Endothelial cell (in vitro differentiated cells): ENCODE data around the gene HEPHL1. TPM values are rescaled to one million over a fixed set of nuclear protein-coding genes. Genes with fewer than 3 reads are reported as not detected.

ENCODE experiments used
- DNase-seq: peaks from one replicate; pipeline ENCODE4 v3.0.0; 2021; ENCODE audit warnings: low spot score
- H3K27ac Mint-ChIP-seq: one replicate; pipeline ENCODE4 v1.8.0; 2021; ENCODE audit warnings: mixed read lengths, inconsistent platforms; ENCODE audit not compliant: unreplicated experiment
- H3K27me3 Mint-ChIP-seq: one replicate; pipeline ENCODE4 v1.8.0; 2021; ENCODE audit warnings: mild to moderate bottlenecking, moderate library complexity, mixed read lengths, inconsistent platforms; ENCODE audit not compliant: unreplicated experiment
- H3K36me3 Mint-ChIP-seq: one replicate; pipeline ENCODE4 v1.8.0; 2021; ENCODE audit warnings: mild to moderate bottlenecking, low read depth, mixed read lengths, inconsistent platforms; ENCODE audit not compliant: unreplicated experiment
- H3K4me1 Mint-ChIP-seq: one replicate; pipeline ENCODE4 v1.8.0; 2021; ENCODE audit warnings: mild to moderate bottlenecking, mixed read lengths, inconsistent platforms; ENCODE audit not compliant: unreplicated experiment
- H3K4me3 Mint-ChIP-seq: one replicate; pipeline ENCODE4 v1.8.0; 2021; ENCODE audit warnings: mild to moderate bottlenecking, mixed read lengths, inconsistent platforms; ENCODE audit not compliant: unreplicated experiment
- H3K9me3 Mint-ChIP-seq: one replicate; pipeline ENCODE4 v1.8.0; 2021; ENCODE audit warnings: mixed read lengths, inconsistent platforms; ENCODE audit not compliant: unreplicated experiment
- total RNA-seq: library from RNA; stranded (reverse); fragmentation: NEBNext Ultra II Directional; extraction: Animal tissue kit (Norgen Biotek cat#: 25700); gene quantifications from one replicate; pipeline ENCODE4 v1.2.1, GENCODE V29; 2021; ENCODE audit not compliant: unreplicated experiment
- TF ChIP-seq, protein P1 (sequence below): fragments of 200-600 bp; sonication (generic); IDR thresholded peaks from one replicate; pipeline ENCODE4 v1.5.0; 2021; ENCODE audit warnings: antibody characterized with exemption; ENCODE audit not compliant: unreplicated experiment

The HEPHL1 gene
- total RNA-seq, 1 donor from 2014 or later = not detected

DNA sequence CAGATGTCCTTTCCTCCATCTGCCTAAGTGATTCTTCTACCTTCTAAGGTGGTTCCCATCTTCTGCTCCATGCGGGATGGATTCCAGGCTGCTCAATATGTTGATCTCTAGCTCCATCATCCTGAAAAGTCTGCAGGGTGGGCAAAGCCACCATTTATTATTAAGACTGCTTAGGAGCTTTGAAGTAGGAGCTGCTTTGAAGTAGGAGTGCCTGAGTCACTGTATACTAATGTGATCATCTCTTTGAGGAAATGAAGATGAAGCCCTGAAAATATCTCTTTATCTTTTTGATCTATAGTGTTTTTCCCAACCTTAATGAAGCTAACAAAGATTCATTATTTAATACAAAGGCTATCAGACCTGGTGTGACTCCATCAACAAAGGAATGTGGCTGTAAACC lies 13.1 kb downstream of the HEPHL1 start:
- Mint-ChIP-seq H3K27ac (no peak overlapping the region), H3K9me3 (peaks cover 5% of the 10 kb centered on the region)

DNA sequence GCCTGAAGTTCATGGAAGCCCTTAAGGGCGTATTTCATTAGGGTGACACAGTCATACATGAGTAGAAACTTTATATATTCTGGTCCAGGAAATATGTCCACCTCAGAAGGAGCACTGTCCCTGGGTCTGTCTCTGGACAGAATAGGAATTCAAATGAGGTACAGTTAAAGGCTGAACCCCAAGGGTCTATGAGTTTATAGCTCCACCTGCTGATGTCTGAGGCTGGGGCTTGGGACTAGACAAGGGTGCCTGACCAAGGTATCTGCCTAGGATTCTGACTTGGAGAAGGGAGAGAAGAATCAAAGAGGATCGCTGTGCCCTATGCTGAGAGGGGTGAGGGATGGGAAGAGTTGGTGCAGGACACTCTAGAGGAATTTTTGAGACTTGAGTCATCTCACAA lies 14.9 kb downstream of the HEPHL1 start:
- TF ChIP-seq, protein P1, sequence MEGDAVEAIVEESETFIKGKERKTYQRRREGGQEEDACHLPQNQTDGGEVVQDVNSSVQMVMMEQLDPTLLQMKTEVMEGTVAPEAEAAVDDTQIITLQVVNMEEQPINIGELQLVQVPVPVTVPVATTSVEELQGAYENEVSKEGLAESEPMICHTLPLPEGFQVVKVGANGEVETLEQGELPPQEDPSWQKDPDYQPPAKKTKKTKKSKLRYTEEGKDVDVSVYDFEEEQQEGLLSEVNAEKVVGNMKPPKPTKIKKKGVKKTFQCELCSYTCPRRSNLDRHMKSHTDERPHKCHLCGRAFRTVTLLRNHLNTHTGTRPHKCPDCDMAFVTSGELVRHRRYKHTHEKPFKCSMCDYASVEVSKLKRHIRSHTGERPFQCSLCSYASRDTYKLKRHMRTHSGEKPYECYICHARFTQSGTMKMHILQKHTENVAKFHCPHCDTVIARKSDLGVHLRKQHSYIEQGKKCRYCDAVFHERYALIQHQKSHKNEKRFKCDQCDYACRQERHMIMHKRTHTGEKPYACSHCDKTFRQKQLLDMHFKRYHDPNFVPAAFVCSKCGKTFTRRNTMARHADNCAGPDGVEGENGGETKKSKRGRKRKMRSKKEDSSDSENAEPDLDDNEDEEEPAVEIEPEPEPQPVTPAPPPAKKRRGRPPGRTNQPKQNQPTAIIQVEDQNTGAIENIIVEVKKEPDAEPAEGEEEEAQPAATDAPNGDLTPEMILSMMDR = no peak

More for the DNA sequence above, 13.1 kb downstream of the HEPHL1 start:
- no peak for DNase-seq
- Mint-ChIP-seq H3K27me3 (peaks cover 5% of the 10 kb centered on the region), H3K4me3 (no peak overlapping the region), H3K36me3 (peaks cover 5% of the 10 kb centered on the region), H3K4me1 (peaks cover 17% of the 10 kb centered on the region)
- TF ChIP-seq, protein P1 = no peak

DNA sequence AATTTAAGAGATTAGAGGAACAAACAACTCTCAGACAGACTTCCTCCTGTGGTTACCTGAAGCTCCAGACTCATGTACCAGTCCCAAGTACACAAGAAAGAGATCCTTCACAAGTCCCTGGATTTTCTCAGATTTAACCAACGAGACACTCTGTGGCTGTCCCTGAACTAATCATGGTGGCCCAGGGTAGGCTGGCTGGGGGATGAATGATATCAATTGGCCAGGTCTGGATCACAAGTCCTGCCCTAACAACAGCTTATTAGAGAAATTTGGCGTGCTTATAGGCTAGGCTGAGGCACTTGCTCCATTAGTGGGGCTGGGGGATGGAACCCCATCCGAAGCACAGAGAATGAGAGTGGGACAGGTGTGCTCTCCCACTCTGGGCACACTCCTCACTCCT lies 22.1 kb downstream of the HEPHL1 start:
- Mint-ChIP-seq H3K4me3 (no peak overlapping the region), H3K4me1 (peaks cover 17% of the 10 kb centered on the region), H3K36me3 (no peaks in the 10 kb centered on the region), H3K27ac (no peak overlapping the region), H3K9me3 (no peaks in the 10 kb centered on the region), H3K27me3 (no peaks in the 10 kb centered on the region)
- TF ChIP-seq, protein P1 = no peak
- no peak for DNase-seq

More for the DNA sequence above, 14.9 kb downstream of the HEPHL1 start:
- peaks cover 5% of the 10 kb centered on the region for H3K27me3 Mint-ChIP-seq
- H3K4me3 Mint-ChIP-seq = no peak overlapping the region
- no peak for DNase-seq
- H3K4me1 Mint-ChIP-seq = peaks cover 17% of the 10 kb centered on the region
- H3K27ac Mint-ChIP-seq = no peak overlapping the region
- peaks cover 5% of the 10 kb centered on the region for H3K9me3 Mint-ChIP-seq
- peaks cover 5% of the 10 kb centered on the region for H3K36me3 Mint-ChIP-seq

DNA sequence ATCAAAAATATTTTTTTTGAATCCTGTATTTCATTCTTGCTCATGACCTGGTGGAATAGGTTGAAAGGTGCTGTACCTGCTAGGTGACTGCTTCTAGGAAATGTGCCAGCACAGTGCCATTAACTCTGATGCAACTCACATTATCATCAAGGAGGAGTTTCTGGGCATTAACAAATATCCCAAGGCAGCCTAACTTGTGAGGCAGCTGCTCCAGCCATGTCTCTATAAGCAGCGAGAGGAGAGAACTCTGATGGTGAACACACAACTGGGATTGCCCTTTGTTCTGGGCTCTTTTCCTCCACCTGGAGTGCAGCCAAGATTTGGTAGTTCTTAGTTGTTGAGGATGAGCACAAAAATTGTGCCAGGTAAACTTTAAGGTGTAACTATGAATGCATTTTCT lies 25.6 kb downstream of the HEPHL1 start:
- Mint-ChIP-seq H3K36me3 (no peaks in the 10 kb centered on the region), H3K27me3 (no peaks in the 10 kb centered on the region), H3K27ac (no peak overlapping the region), H3K4me3 (no peak overlapping the region), H3K4me1 (peaks cover 17% of the 10 kb centered on the region), H3K9me3 (no peaks in the 10 kb centered on the region)
- DNase-seq = no peak
- TF ChIP-seq, protein P1 = no peak

DNA sequence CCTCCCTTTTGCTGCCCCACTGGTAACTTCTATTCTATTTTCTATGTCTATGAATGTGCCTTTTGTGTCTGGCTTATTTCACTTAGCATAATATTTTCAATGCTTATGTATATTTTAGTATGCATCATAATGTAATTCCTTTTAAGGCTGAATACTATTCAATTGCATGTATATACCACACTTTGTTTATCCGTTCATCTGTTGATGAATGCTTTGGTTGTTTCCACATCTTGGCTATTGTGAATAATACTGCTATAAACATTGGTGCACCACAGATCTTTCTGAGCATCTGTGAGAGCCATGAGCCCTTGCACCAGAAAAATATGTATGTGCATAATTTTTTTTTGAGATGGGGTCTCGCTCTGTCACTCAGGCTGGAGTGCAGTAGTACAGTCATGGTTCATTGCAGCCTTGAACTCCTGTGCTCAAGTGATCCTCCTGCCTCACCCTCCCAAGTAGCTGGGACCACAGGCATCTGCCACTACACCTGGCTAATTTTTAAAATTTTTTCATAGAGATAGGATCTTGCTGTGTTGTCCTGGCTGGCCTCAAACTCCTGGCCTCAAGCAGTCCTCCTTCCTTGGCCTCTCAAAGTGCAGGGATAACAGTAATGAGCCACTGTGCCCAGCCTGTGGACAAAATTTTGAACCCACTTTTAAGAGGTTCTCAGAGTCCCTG lies 27.0 kb downstream of the HEPHL1 start:
- no peak overlapping the region for H3K27ac Mint-ChIP-seq

More for the DNA sequence above, 27.0 kb downstream of the HEPHL1 start:
- Mint-ChIP-seq H3K36me3 (no peaks in the 10 kb centered on the region), H3K27me3 (no peaks in the 10 kb centered on the region), H3K9me3 (no peaks in the 10 kb centered on the region), H3K4me1 (peaks cover 14% of the 10 kb centered on the region), H3K4me3 (no peak overlapping the region)
- no peak for DNase-seq
- TF ChIP-seq, protein P1 = no peak
